Sigmoid colon (tissue), 4 donors: Measurements from ENCODE around the gene PSD4.

Experiments used
- CTCF ChIP-seq, 4 experiments: fragments of 450-650 bp in 3 of 4; fragments of 200-600 bp in 1 of 4; IDR thresholded peaks; one replicate each; pipeline ENCODE4 v1.5.1; 2016 to 2019; ENCODE audit warnings: antibody characterized with exemption in 4 of 4, mild to moderate bottlenecking in 3 of 4, moderate library complexity in 2 of 4
- POLR2A ChIP-seq, 2 donors: fragments of 450-650 bp; IDR thresholded peaks; one replicate each; pipeline ENCODE4 v1.6.1; 2016; ENCODE audit warnings: antibody characterized with exemption in 2 of 2, mild to moderate bottlenecking in 2 of 2, moderate library complexity in 2 of 2
- POLR2AphosphoS5 ChIP-seq, 4 donors: sonication (generic); formaldehyde crosslinking; IDR thresholded peaks; one replicate each; pipeline ENCODE4 v1.6.1; 2017; ENCODE audit warnings: antibody characterized with exemption in 4 of 4

- no peak for TF ChIP-seq POLR2A (IDR thresholded peaks at IDR 0.05)
- TF ChIP-seq POLR2AphosphoS5 (IDR thresholded peaks at IDR 0.05) = no peak
- TF ChIP-seq CTCF (IDR thresholded peaks at IDR 0.05) = no peak
Measured at GRCh38 chr2:113232123-113232522, 58.4 kb downstream of the PSD4 start.
